NT2/D1 (cell line): ENCODE measurements around the gene AHCYL2.

Source experiments
- SUZ12 ChIP-seq: IDR thresholded peaks from 2 replicates; pipeline ENCODE4 v1.6.1; 2011; ENCODE audit not compliant: insufficient read length, insufficient read depth; ENCODE audit errors: extremely low read depth
- YY1 ChIP-seq: IDR thresholded peaks from 2 replicates; pipeline ENCODE4 v1.6.1; 2011; ENCODE audit not compliant: insufficient read length, insufficient read depth
- ZNF274 ChIP-seq: IDR thresholded peaks from 2 replicates; pipeline ENCODE4 v1.6.1; 2011; ENCODE audit warnings: mild to moderate bottlenecking, low read depth, low read length

GRCh38 chr7:129465080-129465479 lies 240.2 kb downstream of the AHCYL2 start:
- no peak for TF ChIP-seq ZNF274
- no peak for TF ChIP-seq SUZ12
- TF ChIP-seq YY1, result no peak
